ENCODE results near the gene LRMDA. TPM values are rescaled to one million over a fixed set of nuclear protein-coding genes. Genes with fewer than 3 reads are reported as not detected.

Gene LRMDA
- total RNA-seq, 1 experiment from 2014 or later: 4.8 TPM

DNA sequence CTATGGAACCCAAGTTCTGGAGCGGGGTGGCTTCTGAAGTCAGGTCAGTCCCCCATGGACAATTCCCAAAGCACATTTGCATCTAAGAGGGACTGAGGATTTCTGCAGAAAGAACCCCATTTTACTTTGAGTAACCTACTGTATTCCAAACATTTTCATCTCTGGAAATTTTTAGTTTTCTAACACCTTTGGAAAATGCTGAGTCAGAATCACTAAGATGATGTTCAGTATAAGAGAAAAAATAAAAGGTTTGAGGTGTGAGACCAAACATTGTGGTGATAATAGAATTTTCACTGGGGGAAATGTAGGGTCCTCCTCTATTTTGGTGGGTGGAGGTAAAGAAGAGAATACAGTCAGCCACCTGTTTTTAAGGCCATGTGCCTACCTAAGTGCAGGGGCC lies 227.1 kb downstream of the LRMDA start:
- H3K79me2 ChIP-seq (ENCODE audit: insufficient read depth, low read length): no peaks in the 10 kb centered on the region
- H3K4me1 ChIP-seq (ENCODE audit: control insufficient read depth in 1 of 2, insufficient read depth in 2 of 2, low read length in 2 of 2): peaks cover 0 to 10% of the 10 kb centered on the region in 2 experiments; a peak in 1 of 4 replicates
- DNase-seq (ENCODE audit: low read depth, low spot score) (no peak), ATAC-seq (no peak)
- H3K4me2 ChIP-seq (ENCODE audit: low read length): no peak overlapping the region
- intact Hi-C loops (cut with micrococcal nuclease): no loop called here
- H3K9me3 ChIP-seq (ENCODE audit: control insufficient read depth in 1 of 2, insufficient read depth in 1 of 2, low read depth in 1 of 2, low read length in 2 of 2): no peaks in the 10 kb centered on the region
- no TSS peak for BruUV-seq (replicated peaks)
- ChIA-PET RAD21 (ENCODE audit: low non-redundant PET in 1 of 2, low total read pairs in 2 of 2, uncharacterized antibody in 2 of 2, unreplicated experiment in 2 of 2) (no interaction called here), CTCF (no interaction called here), POLR2A (no interaction called here)
- no peaks in the 10 kb centered on the region for H4K20me1 ChIP-seq (ENCODE audit: insufficient read depth)
- no peak overlapping the region for H3K27ac ChIP-seq (ENCODE audit: low read depth, low read length)
- no peak overlapping the region for H3K9ac ChIP-seq (ENCODE audit: low read length)
- H3K27me3 ChIP-seq (ENCODE audit: insufficient read depth, low read length): peaks cover 6% of the 10 kb centered on the region; the same call in 1 of the 2 replicates
- no peak overlapping the region for H3K4me3 ChIP-seq (replicated peaks in 1 of 2; ENCODE audit: low read depth in 1 of 2, low read length in 2 of 2)
- TF ChIP-seq YY1 (IDR thresholded peaks at IDR 0.05; ENCODE audit: extremely low read depth, insufficient replicate concordance, low read depth, low read length): no peak
- no peak for TF ChIP-seq SRF (IDR thresholded peaks at IDR 0.05; ENCODE audit: low read depth)
- no peaks in the 10 kb centered on the region for H3K9me2 ChIP-seq (ENCODE audit: insufficient read depth)
- H2AFZ ChIP-seq (ENCODE audit: low read depth, low read length, poor library complexity, severe bottlenecking): no peak overlapping the region
- H3K36me3 ChIP-seq (ENCODE audit: control insufficient read depth in 1 of 2, insufficient read depth in 2 of 2, low read length in 2 of 2): no peaks in the 10 kb centered on the region

- H3K79me2 ChIP-seq (ENCODE audit: insufficient read depth, low read length): no peaks in the 10 kb centered on the region
- no peak overlapping the region for H3K27ac ChIP-seq (ENCODE audit: low read depth, low read length)
- no peak overlapping the region for H3K9ac ChIP-seq (ENCODE audit: low read length)
- no peak overlapping the region for H3K4me2 ChIP-seq (ENCODE audit: low read length)
- DNase-seq (ENCODE audit: low read depth, low spot score) (no peak), ATAC-seq (no peak)
- no peak for TF ChIP-seq CBX3 (IDR thresholded peaks at IDR 0.05; ENCODE audit: low read depth)
- TF ChIP-seq ELF1 (IDR thresholded peaks at IDR 0.05; ENCODE audit: borderline replicate concordance, low read depth): no peak
- H3K9me3 ChIP-seq (ENCODE audit: control insufficient read depth in 1 of 2, insufficient read depth in 1 of 2, low read depth in 1 of 2, low read length in 2 of 2): no peaks in the 10 kb centered on the region
- no peaks in the 10 kb centered on the region for H3K9me2 ChIP-seq (ENCODE audit: insufficient read depth)
- ChIA-PET RAD21 (ENCODE audit: low non-redundant PET in 1 of 2, low total read pairs in 2 of 2, uncharacterized antibody in 2 of 2, unreplicated experiment in 2 of 2) (no interaction called here), POLR2A (no interaction called here), CTCF (no interaction called here)
- H3K4me3 ChIP-seq (replicated peaks in 1 of 2; ENCODE audit: low read depth in 1 of 2, low read length in 2 of 2): no peak overlapping the region
- H3K36me3 ChIP-seq (ENCODE audit: control insufficient read depth in 1 of 2, insufficient read depth in 2 of 2, low read length in 2 of 2): no peaks in the 10 kb centered on the region
- no TSS peak for BruUV-seq (replicated peaks)
- peaks cover 10% of the 10 kb centered on the region; the same call in 1 of the 2 replicates for H3K27me3 ChIP-seq (ENCODE audit: insufficient read depth, low read length)
- H3K4me1 ChIP-seq (ENCODE audit: control insufficient read depth in 1 of 2, insufficient read depth in 2 of 2, low read length in 2 of 2): peaks cover 0 to 7% of the 10 kb centered on the region in 2 experiments; a peak in 1 of 4 replicates
- H2AFZ ChIP-seq (ENCODE audit: low read depth, low read length, poor library complexity, severe bottlenecking): no peak overlapping the region
- no peaks in the 10 kb centered on the region for H4K20me1 ChIP-seq (ENCODE audit: insufficient read depth)
- intact Hi-C loops (cut with micrococcal nuclease): no loop called here
Observed at GRCh38 chr10:75658915-75659314, 227.5 kb downstream of the LRMDA start.

All from HCT116 (cell line).